Thyroid gland (tissue), 4 donors: Measurements from ENCODE around the gene AHI1. TPM values are rescaled to one million over a fixed set of nuclear protein-coding genes. Genes with fewer than 3 reads are reported as not detected.

ENCODE experiments used
- DNase-seq, 2 donors: peaks; one replicate each; pipeline ENCODE4 v3.0.0-alpha.2; 2019
- H3K27ac ChIP-seq, 3 donors: fragments of 200-600 bp; sonication (generic); 1 replicate in 2 of 3; 2 replicates in 1 of 3; pipeline ENCODE4 v1.5.1; 2016 to 2019; ENCODE audit warnings: mild to moderate bottlenecking in 1 of 3, moderate library complexity in 1 of 3
- H3K27me3 ChIP-seq: fragments of 200-600 bp; sonication (generic); one replicate; pipeline ENCODE4 v1.5.1; 2019
- H3K36me3 ChIP-seq, 2 donors: fragments of 200-600 bp; sonication (generic); one replicate each; pipeline ENCODE4 v1.5.1; 2016 to 2019
- H3K4me1 ChIP-seq, 2 donors: fragments of 200-600 bp; sonication (generic); one replicate each; pipeline ENCODE4 v1.5.1; 2017 to 2019
- H3K4me3 ChIP-seq, 3 donors: fragments of 200-600 bp; sonication (generic); replicated peaks in 1 of 3; 1 replicate in 2 of 3; 2 replicates in 1 of 3; pipeline ENCODE4 v1.5.1; 2016; ENCODE audit warnings: mild to moderate bottlenecking in 1 of 3
- H3K9me3 ChIP-seq: fragments of 200-600 bp; sonication (generic); one replicate; pipeline ENCODE4 v1.5.1; 2017
- CTCF ChIP-seq, 6 experiments: fragments of 200-600 bp in 3 of 6; fragments of 450-650 bp in 3 of 6; sonication (generic) in 3 of 6; IDR thresholded peaks; one replicate each; pipeline ENCODE4 v1.5.1; 2016 to 2019; ENCODE audit warnings: antibody characterized with exemption in 6 of 6, mild to moderate bottlenecking in 2 of 6, inconsistent platforms in 1 of 6, moderate library complexity in 1 of 6
- POLR2A ChIP-seq, 2 donors: fragments of 450-650 bp; IDR thresholded peaks; one replicate each; pipeline ENCODE4 v1.6.1; 2017; ENCODE audit warnings: antibody characterized with exemption in 2 of 2, mild to moderate bottlenecking in 2 of 2, moderate library complexity in 1 of 2
- WGBS, 2 donors: methylation state at CpG; one replicate each; pipeline ENCODE4 v1.1.5; 2017; 5-methylcytosine and 5-hydroxymethylcytosine counted together
- intact Hi-C: fragments of 100-400 bp; cut with DNase I; formaldehyde crosslinking; loops from one replicate; pipeline ENCODE4 v1.15.1; 2023
- total RNA-seq, 4 donors: library from RNA; depleted of rRNA; stranded (reverse); fragments of >200 nt; gene quantifications; one replicate each; pipeline ENCODE4 v1.2.3, GENCODE V29; 2016

The AHI1 gene
- total RNA-seq, 4 donors from 2014 or later: 25.5 to 53.3 (median 42.1) TPM

- Histone ChIP-seq H3K36me3 (no peaks in the 10 kb centered on the region), H3K4me3 (no peak overlapping the region)
- TF ChIP-seq CTCF (IDR thresholded peaks at IDR 0.05) (no peak), POLR2A (IDR thresholded peaks at IDR 0.05) (no peak)
These were observed 197.0 kb downstream of the AHI1 start for GRCh38 chr6:135300576-135300975.

GRCh38 chr6:135299256-135299655, 198.3 kb downstream of the AHI1 start:
- Histone ChIP-seq H3K4me1 (no peaks in the 10 kb centered on the region), H3K9me3 (no peaks in the 10 kb centered on the region), H3K27ac (no peak overlapping the region), H3K36me3 (no peaks in the 10 kb centered on the region), H3K4me3 (no peak overlapping the region), H3K27me3 (no peaks in the 10 kb centered on the region)
- no peak for DNase-seq
- TF ChIP-seq POLR2A (IDR thresholded peaks at IDR 0.05) (no peak), CTCF (IDR thresholded peaks at IDR 0.05) (no peak)
- intact Hi-C loops: no loop called here
- WGBS, 2 donors: 91 to 96% methylated on average over 2 of the region's 2 CpGs

More at GRCh38 chr6:135300576-135300975, 197.0 kb downstream of the AHI1 start:
- Histone ChIP-seq H3K27ac (no peak overlapping the region), H3K27me3 (no peaks in the 10 kb centered on the region), H3K4me1 (no peaks in the 10 kb centered on the region), H3K9me3 (no peaks in the 10 kb centered on the region)
- no peak for DNase-seq
- intact Hi-C loops: no loop called here

- Histone ChIP-seq H3K4me1 (no peaks in the 10 kb centered on the region), H3K9me3 (no peaks in the 10 kb centered on the region), H3K4me3 (no peak overlapping the region), H3K36me3 (no peaks in the 10 kb centered on the region), H3K27me3 (no peaks in the 10 kb centered on the region), H3K27ac (no peak overlapping the region)
- intact Hi-C loops: no loop called here
- DNase-seq: no peak
- 90 to 92% methylated on average over 2 of the region's 2 CpGs for WGBS, 2 donors
- TF ChIP-seq POLR2A (IDR thresholded peaks at IDR 0.05) (no peak), CTCF (IDR thresholded peaks at IDR 0.05) (no peak)
These were observed 199.1 kb downstream of the AHI1 start for GRCh38 chr6:135298455-135298854.

- Histone ChIP-seq H3K36me3 (no peaks in the 10 kb centered on the region), H3K4me3 (no peak overlapping the region), H3K27ac (no peak overlapping the region), H3K27me3 (no peaks in the 10 kb centered on the region), H3K9me3 (no peaks in the 10 kb centered on the region), H3K4me1 (no peaks in the 10 kb centered on the region)
- 86 to 90% methylated on average over 2 of the region's 2 CpGs for WGBS, 2 donors
- TF ChIP-seq CTCF (IDR thresholded peaks at IDR 0.05) (no peak), POLR2A (IDR thresholded peaks at IDR 0.05) (no peak)
- no peak for DNase-seq
- intact Hi-C loops: no loop called here
These were observed 200.8 kb downstream of the AHI1 start for GRCh38 chr6:135296715-135297114.

- intact Hi-C loops: no loop called here
- H3K4me1 ChIP-seq: no peaks in the 10 kb centered on the region
- DNase-seq: no peak
- TF ChIP-seq POLR2A (IDR thresholded peaks at IDR 0.05) (no peak), CTCF (IDR thresholded peaks at IDR 0.05) (no peak)
- no peak overlapping the region for H3K4me3 ChIP-seq
- no peaks in the 10 kb centered on the region for H3K27me3 ChIP-seq
- no peak overlapping the region for H3K27ac ChIP-seq
- no peaks in the 10 kb centered on the region for H3K36me3 ChIP-seq
- no peaks in the 10 kb centered on the region for H3K9me3 ChIP-seq
- 92 to 96% methylated on average over 1 of the region's 1 CpG for WGBS, 2 donors
These were observed 202.5 kb downstream of the AHI1 start for GRCh38 chr6:135295085-135295484.
